SK-N-SH treated with all-trans-retinoic acid at 6 μM for 48 hours (cell line): ENCODE measurements around the gene PODXL2.

Experiments
- ATAC-seq: fragments of 200-7000 bp; cut with Tn5 transposase; 3 replicates; pipeline ENCODE4 v1.9.1; 2020; ENCODE audit warnings: mild to moderate bottlenecking, moderate library complexity
- ARNTL ChIP-seq: fragments of 450-650 bp; formaldehyde crosslinking; IDR thresholded peaks from 2 replicates; pipeline ENCODE4 v1.5.0; 2020; ENCODE audit warnings: low read depth, mild to moderate bottlenecking, moderate library complexity, borderline replicate concordance
- BACH2 ChIP-seq: fragments of 250-450 bp; sonication (Bioruptor Pico); IDR thresholded peaks from 2 replicates; pipeline ENCODE4 v1.9.0; 2021; ENCODE audit warnings: mild to moderate bottlenecking, borderline replicate concordance
- CREB5 ChIP-seq: fragments of 250-450 bp; sonication (Bioruptor Pico); IDR thresholded peaks from 2 replicates; pipeline ENCODE4 v1.5.1; 2020; ENCODE audit warnings: low read depth, mild to moderate bottlenecking, moderate library complexity
- CSDC2 ChIP-seq: fragments of 250-450 bp; sonication (Bioruptor Pico); IDR thresholded peaks from 2 replicates; pipeline ENCODE4 v1.5.0; 2020; ENCODE audit warnings: mild to moderate bottlenecking, moderate library complexity
- CSRNP3 ChIP-seq: fragments of 250-450 bp; sonication (Bioruptor Pico); IDR thresholded peaks from 2 replicates; pipeline ENCODE4 v1.5.1; 2021; ENCODE audit warnings: mild to moderate bottlenecking, moderate library complexity
- ESRRG ChIP-seq: fragments of 250-450 bp; sonication (Bioruptor Pico); IDR thresholded peaks from 2 replicates; pipeline ENCODE4 v1.6.1; 2021; ENCODE audit warnings: mild to moderate bottlenecking
- GLIS3 ChIP-seq: fragments of 250-450 bp; sonication (Bioruptor Pico); IDR thresholded peaks from 2 replicates; pipeline ENCODE4 v1.5.0; 2020; ENCODE audit warnings: mild to moderate bottlenecking, moderate library complexity
- ISL1 ChIP-seq: fragments of 250-450 bp; sonication (Bioruptor Pico); IDR thresholded peaks from 2 replicates; pipeline ENCODE4 v2.1.2; 2022; ENCODE audit warnings: mild to moderate bottlenecking, moderate library complexity
- OSR1 ChIP-seq: fragments of 250-450 bp; sonication (Bioruptor Pico); IDR thresholded peaks from 2 replicates; pipeline ENCODE4 v1.8.0; 2022; ENCODE audit warnings: moderate library complexity, mild to moderate bottlenecking, inconsistent platforms
- PATZ1 ChIP-seq: fragments of 250-450 bp; sonication (Bioruptor Pico); IDR thresholded peaks from 2 replicates; pipeline ENCODE4 v1.8.0; 2020; ENCODE audit warnings: mild to moderate bottlenecking, moderate library complexity, borderline replicate concordance
- POU6F1 ChIP-seq: fragments of 250-450 bp; sonication (Bioruptor Pico); IDR thresholded peaks from 2 replicates; pipeline ENCODE4 v1.8.0; 2021; ENCODE audit warnings: low read depth, mild to moderate bottlenecking, moderate library complexity, borderline replicate concordance
- PPARA ChIP-seq: fragments of 250-450 bp; sonication (Bioruptor Pico); IDR thresholded peaks from 2 replicates; pipeline ENCODE4 v1.5.0; 2020; ENCODE audit warnings: mild to moderate bottlenecking, borderline replicate concordance
- RARB ChIP-seq: fragments of 250-450 bp; sonication (Bioruptor Pico); IDR thresholded peaks from 2 replicates; pipeline ENCODE4 v1.8.0; 2021; ENCODE audit warnings: mild to moderate bottlenecking, moderate library complexity
- SNAI2 ChIP-seq: fragments of 250-450 bp; sonication (Bioruptor Pico); IDR thresholded peaks from 2 replicates; pipeline ENCODE4 v1.5.0; 2020; ENCODE audit warnings: mild to moderate bottlenecking, moderate library complexity
- TCF4 ChIP-seq: fragments of 250-450 bp; sonication (Bioruptor Pico); IDR thresholded peaks from 2 replicates; pipeline ENCODE4 v1.8.0; 2021; ENCODE audit warnings: mild to moderate bottlenecking, moderate library complexity, borderline replicate concordance
- TSHZ2 ChIP-seq: fragments of 250-450 bp; sonication (Bioruptor Pico); IDR thresholded peaks from 2 replicates; pipeline ENCODE4 v1.5.0; 2020; ENCODE audit warnings: mild to moderate bottlenecking, moderate library complexity
- ZC3H10 ChIP-seq: fragments of 250-450 bp; sonication (Bioruptor Pico); IDR thresholded peaks from 2 replicates; pipeline ENCODE4 v1.5.1; 2021; ENCODE audit warnings: mild to moderate bottlenecking, moderate library complexity
- ZFP3 ChIP-seq: fragments of 250-450 bp; sonication (Bioruptor Pico); IDR thresholded peaks from 2 replicates; pipeline ENCODE4 v1.5.0; 2020; ENCODE audit warnings: mild to moderate bottlenecking, moderate library complexity
- ZFP30 ChIP-seq: fragments of 450-650 bp; formaldehyde crosslinking; IDR thresholded peaks from 2 replicates; pipeline ENCODE4 v1.5.0; 2022; ENCODE audit warnings: mild to moderate bottlenecking, moderate library complexity
- ZNF70 ChIP-seq: fragments of 450-650 bp; formaldehyde crosslinking; IDR thresholded peaks from 2 replicates; pipeline ENCODE4 v1.5.0; 2020; ENCODE audit warnings: mild to moderate bottlenecking, moderate library complexity

The PODXL2 gene

GRCh38 chr3:127694467-127695215, 65.7 kb downstream of the PODXL2 start:
- TF ChIP-seq ARNTL (CRISPR knock-in tag): no peak
- TF ChIP-seq TCF4: no peak
- no peak for TF ChIP-seq ESRRG (CRISPR knock-in tag)
- TF ChIP-seq BACH2 (CRISPR knock-in tag): no peak
- TF ChIP-seq POU6F1 (CRISPR knock-in tag): no peak
- no peak for TF ChIP-seq PATZ1
- TF ChIP-seq OSR1 (CRISPR knock-in tag): no peak
- TF ChIP-seq ZC3H10 (CRISPR knock-in tag): no peak
- no peak for TF ChIP-seq PPARA (CRISPR knock-in tag)
- TF ChIP-seq ISL1 (CRISPR knock-in tag): no peak
- no peak for TF ChIP-seq ZNF70 (CRISPR knock-in tag)
- no peak for TF ChIP-seq CREB5 (CRISPR knock-in tag)
- no peak for TF ChIP-seq SNAI2
- peak; percentile 33 for ATAC-seq

- peak; percentile 91 for ATAC-seq
- TF ChIP-seq POU6F1 (CRISPR knock-in tag) (no peak), PATZ1 (no peak), CSDC2 (no peak), GLIS3 (CRISPR knock-in tag) (no peak), RARB (CRISPR knock-in tag) (no peak), CSRNP3 (CRISPR knock-in tag) (no peak), ISL1 (CRISPR knock-in tag) (no peak), ESRRG (CRISPR knock-in tag) (no peak), ARNTL (CRISPR knock-in tag) (no peak), ZC3H10 (CRISPR knock-in tag) (no peak)
Observed at GRCh38 chr3:127697551-127698240, 68.7 kb downstream of the PODXL2 start.

GRCh38 chr3:127698286-127698685, 69.3 kb downstream of the PODXL2 start:
- no peak for ATAC-seq
- TF ChIP-seq PPARA (CRISPR knock-in tag): no peak
- no peak for TF ChIP-seq TSHZ2 (CRISPR knock-in tag)
- TF ChIP-seq CREB5 (CRISPR knock-in tag): no peak
- no peak for TF ChIP-seq ZFP3 (CRISPR knock-in tag)
- no peak for TF ChIP-seq RARB (CRISPR knock-in tag)
- TF ChIP-seq POU6F1 (CRISPR knock-in tag): no peak
- no peak for TF ChIP-seq ZFP30
